Liver (tissue), 9 donors: ENCODE data around the gene PKHD1. TPM values are rescaled to one million over a fixed set of nuclear protein-coding genes. Genes with fewer than 3 reads are reported as not detected.

Experiments
- DNase-seq: peaks from one replicate; pipeline ENCODE4 v3.0.0-alpha.2; 2017; ENCODE audit warnings: low spot score
- H3K27ac ChIP-seq, 2 donors: one replicate each; pipeline ENCODE4 v1.7.0; 2013; ENCODE audit warnings: inconsistent platforms in 2 of 2, low read length in 2 of 2, control low read depth in 1 of 2, low read depth in 1 of 2, mild to moderate bottlenecking in 1 of 2
- H3K27me3 ChIP-seq, 4 donors: one replicate each; pipeline versions ENCODE4 v1.6.1 to v1.7.0; 2013; ENCODE audit warnings: low read length in 3 of 4, inconsistent platforms in 1 of 4, mild to moderate bottlenecking in 1 of 4, moderate library complexity in 1 of 4; ENCODE audit not compliant: control insufficient read depth in 4 of 4, insufficient read depth in 4 of 4
- H3K36me3 ChIP-seq, 4 donors: one replicate each; pipeline versions ENCODE4 v1.6.1 to v1.7.0; 2013; ENCODE audit warnings: low read length in 3 of 4, mild to moderate bottlenecking in 3 of 4, low read depth in 1 of 4, moderate library complexity in 1 of 4; ENCODE audit not compliant: control insufficient read depth in 4 of 4, insufficient read depth in 3 of 4
- H3K4me1 ChIP-seq, 4 donors: one replicate each; pipeline versions ENCODE4 v1.6.1 to v1.7.0; 2013; ENCODE audit warnings: low read length in 3 of 4, mild to moderate bottlenecking in 3 of 4, moderate library complexity in 1 of 4; ENCODE audit not compliant: control insufficient read depth in 4 of 4, insufficient read depth in 4 of 4
- H3K4me3 ChIP-seq, 3 donors: one replicate each; pipeline versions ENCODE4 v1.6.1 to v1.7.0; 2013; ENCODE audit warnings: low read length in 3 of 3, control low read depth in 1 of 3, low read depth in 1 of 3, mild to moderate bottlenecking in 1 of 3
- H3K9ac ChIP-seq, 2 donors: one replicate each; pipeline ENCODE4 v1.7.0; 2013; ENCODE audit warnings: low read length in 2 of 2, mild to moderate bottlenecking in 2 of 2, moderate library complexity in 2 of 2, control low read depth in 1 of 2, low read depth in 1 of 2
- H3K9me3 ChIP-seq, 4 donors: one replicate each; pipeline versions ENCODE4 v1.6.1 to v1.7.0; 2013; ENCODE audit warnings: low read length in 3 of 4; ENCODE audit not compliant: control insufficient read depth in 4 of 4
- EGR1 ChIP-seq, 2 donors: IDR thresholded peaks; 2 replicates each; pipeline ENCODE4 v1.6.1; 2016 to 2018; ENCODE audit warnings: antibody characterized with exemption in 2 of 2, low read depth in 2 of 2
- FOXA2 ChIP-seq: IDR thresholded peaks from 2 replicates; pipeline ENCODE4 v1.6.1; 2016; ENCODE audit warnings: antibody characterized with exemption
- GABPA ChIP-seq, 2 donors: IDR thresholded peaks in 1 of 2; conservative IDR thresholded peaks in 1 of 2; 2 replicates each; pipeline ENCODE4 v1.6.1; 2016; ENCODE audit warnings: antibody characterized with exemption in 2 of 2, mild to moderate bottlenecking in 1 of 2, moderate library complexity in 1 of 2
- HNF4A ChIP-seq, 2 donors: conservative IDR thresholded peaks; 2 replicates each; pipeline ENCODE4 v1.6.1; 2016; ENCODE audit warnings: antibody characterized with exemption in 2 of 2, mild to moderate bottlenecking in 2 of 2
- HNF4G ChIP-seq: IDR thresholded peaks from 2 replicates; pipeline ENCODE4 v1.6.1; 2016; ENCODE audit warnings: antibody characterized with exemption
- JUND ChIP-seq, 2 donors: IDR thresholded peaks; 2 replicates each; pipeline ENCODE4 v1.6.1; 2016; ENCODE audit warnings: antibody characterized with exemption in 2 of 2
- NR2F2 ChIP-seq: IDR thresholded peaks from 2 replicates; pipeline ENCODE4 v1.6.1; 2016; ENCODE audit warnings: antibody characterized with exemption
- RAD21 ChIP-seq, 2 donors: IDR thresholded peaks; 2 replicates each; pipeline ENCODE4 v1.6.1; 2016; ENCODE audit warnings: antibody characterized with exemption in 2 of 2, mild to moderate bottlenecking in 2 of 2
- RXRA ChIP-seq, 2 donors: IDR thresholded peaks; 2 replicates each; pipeline ENCODE4 v1.6.1; 2017 to 2018; ENCODE audit warnings: antibody characterized with exemption in 2 of 2, mild to moderate bottlenecking in 1 of 2
- SP1 ChIP-seq: IDR thresholded peaks from 2 replicates; pipeline ENCODE4 v1.6.1; 2018; ENCODE audit warnings: antibody characterized with exemption, mild to moderate bottlenecking
- TAF1 ChIP-seq: conservative IDR thresholded peaks from 2 replicates; pipeline ENCODE4 v1.6.1; 2016; ENCODE audit warnings: antibody characterized with exemption, mild to moderate bottlenecking
- YY1 ChIP-seq: IDR thresholded peaks from 2 replicates; pipeline ENCODE4 v1.6.1; 2016; ENCODE audit warnings: antibody characterized with exemption, mild to moderate bottlenecking
- WGBS: extraction: QIAGEN DNeasy Blood & Tissue Kit; methylation state at CpG from one replicate; pipeline ENCODE4 v1.1.7; 2013; 5-methylcytosine and 5-hydroxymethylcytosine counted together
- polyA plus RNA-seq, 2 donors: library from polyadenylated mRNA; stranded (reverse) in 1 of 2; unstranded in 1 of 2; fragments of 200-250 nt in 1 of 2; fragments of >200 nt in 1 of 2; fragmentation: Nextera tagmentation in 1 of 2; extraction: Ambion mirVana in 1 of 2; gene quantifications; one replicate each; pipeline versions ENCODE4 v1.2.1 to v1.2.3, GENCODE V29; 2013 to 2015
- total RNA-seq, 2 donors: library from RNA; depleted of rRNA; stranded (reverse); fragments of >200 nt; gene quantifications; one replicate each; pipeline ENCODE4 v1.2.3, GENCODE V29; 2014
- TF ChIP-seq, protein P1 (sequence below): IDR thresholded peaks from 2 replicates; pipeline ENCODE4 v1.6.1; 2016; ENCODE audit warnings: antibody characterized with exemption
- TF ChIP-seq, protein P2 (sequence below): IDR thresholded peaks from 2 replicates; pipeline ENCODE4 v1.6.1; 2016; ENCODE audit warnings: antibody characterized with exemption, mild to moderate bottlenecking
- TF ChIP-seq, protein P3 (sequence below): fragments of 150-350 bp; IDR thresholded peaks from 2 replicates; pipeline ENCODE4 v1.5.1; 2017; ENCODE audit warnings: improper control_type of control experiment, low read depth, low read length; ENCODE audit not compliant: missing input control
- TF ChIP-seq, protein P4 (sequence below): IDR thresholded peaks from 2 replicates; pipeline ENCODE4 v1.6.1; 2016; ENCODE audit warnings: antibody characterized with exemption
- TF ChIP-seq, protein P5 (sequence below): IDR thresholded peaks from 2 replicates; pipeline ENCODE4 v1.6.1; 2016; ENCODE audit warnings: antibody characterized with exemption
- donor health status: healthy.
- donor health status: healthy.
- donor health status: healthy.
- donor health status: healthy.
- donor health status: healthy.

The PKHD1 gene
- total and polyA plus RNA-seq, 4 donors, result 0.45 to 10.6 (median 3.2) TPM

DNA sequence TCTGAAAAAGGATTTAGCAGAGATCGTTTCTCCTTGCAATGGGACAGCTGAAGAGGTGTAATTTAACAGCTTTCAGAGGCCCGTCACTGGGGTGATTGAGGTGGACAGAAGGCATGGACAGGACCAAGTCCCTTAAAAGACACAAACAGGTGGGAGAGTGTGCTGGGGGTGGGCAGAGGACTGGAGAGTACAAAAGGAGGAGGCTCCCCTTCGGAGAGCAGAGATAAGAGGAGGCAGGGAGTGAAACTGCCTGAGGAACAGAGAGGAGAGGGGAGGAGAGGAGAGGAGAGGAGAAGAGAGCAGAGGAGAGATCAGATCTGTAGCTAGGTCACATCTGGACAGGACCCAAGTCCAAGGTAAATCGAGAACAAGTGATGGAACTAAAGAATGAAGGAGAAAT is 48.6 kb upstream of the PKHD1 start:
- WGBS, result 87% methylated on average over 4 of the region's 4 CpGs
- no peaks in the 10 kb centered on the region for H3K9me3 ChIP-seq
- no peak overlapping the region for H3K4me3 ChIP-seq

DNA sequence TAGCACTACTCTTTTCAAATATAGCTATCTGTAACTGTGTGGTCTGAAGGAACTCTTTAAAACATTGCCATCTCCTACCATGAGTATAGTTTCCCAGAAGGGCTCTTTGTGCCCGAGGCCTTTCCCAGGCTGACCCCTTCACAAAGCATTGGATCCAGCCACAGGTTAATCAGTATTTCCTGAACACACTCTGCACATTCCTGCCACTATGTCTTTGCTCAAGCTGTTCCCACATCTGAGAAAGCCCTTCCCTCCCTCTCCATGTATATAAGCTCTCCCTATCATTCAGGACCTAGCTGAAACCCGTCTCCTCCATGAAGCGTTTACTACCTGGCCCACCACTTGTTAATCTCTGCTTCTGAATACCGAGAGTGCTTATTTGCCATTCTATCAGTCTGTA is 47.8 kb upstream of the PKHD1 start:
- WGBS, result 93% methylated on average over 4 of the region's 4 CpGs
- DNase-seq, result no peak
- H3K9me3 ChIP-seq, result no peaks in the 10 kb centered on the region
- peaks cover 0 to 7% (median under 1%) of the 10 kb centered on the region in 4 donors for H3K4me1 ChIP-seq
- no peaks in the 10 kb centered on the region for H3K36me3 ChIP-seq
- no peak overlapping the region for H3K4me3 ChIP-seq
- no peaks in the 10 kb centered on the region for H3K27me3 ChIP-seq
- no peak overlapping the region for H3K9ac ChIP-seq
- H3K27ac ChIP-seq, result no peak overlapping the region
- TF ChIP-seq, protein P1, sequence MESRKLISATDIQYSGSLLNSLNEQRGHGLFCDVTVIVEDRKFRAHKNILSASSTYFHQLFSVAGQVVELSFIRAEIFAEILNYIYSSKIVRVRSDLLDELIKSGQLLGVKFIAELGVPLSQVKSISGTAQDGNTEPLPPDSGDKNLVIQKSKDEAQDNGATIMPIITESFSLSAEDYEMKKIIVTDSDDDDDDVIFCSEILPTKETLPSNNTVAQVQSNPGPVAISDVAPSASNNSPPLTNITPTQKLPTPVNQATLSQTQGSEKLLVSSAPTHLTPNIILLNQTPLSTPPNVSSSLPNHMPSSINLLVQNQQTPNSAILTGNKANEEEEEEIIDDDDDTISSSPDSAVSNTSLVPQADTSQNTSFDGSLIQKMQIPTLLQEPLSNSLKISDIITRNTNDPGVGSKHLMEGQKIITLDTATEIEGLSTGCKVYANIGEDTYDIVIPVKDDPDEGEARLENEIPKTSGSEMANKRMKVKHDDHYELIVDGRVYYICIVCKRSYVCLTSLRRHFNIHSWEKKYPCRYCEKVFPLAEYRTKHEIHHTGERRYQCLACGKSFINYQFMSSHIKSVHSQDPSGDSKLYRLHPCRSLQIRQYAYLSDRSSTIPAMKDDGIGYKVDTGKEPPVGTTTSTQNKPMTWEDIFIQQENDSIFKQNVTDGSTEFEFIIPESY, result no peak
- no peak for TF ChIP-seq RAD21 (IDR thresholded peaks at IDR 0.05)
- no peak for TF ChIP-seq TAF1
- no peak for TF ChIP-seq FOXA2
- TF ChIP-seq, protein P2, sequence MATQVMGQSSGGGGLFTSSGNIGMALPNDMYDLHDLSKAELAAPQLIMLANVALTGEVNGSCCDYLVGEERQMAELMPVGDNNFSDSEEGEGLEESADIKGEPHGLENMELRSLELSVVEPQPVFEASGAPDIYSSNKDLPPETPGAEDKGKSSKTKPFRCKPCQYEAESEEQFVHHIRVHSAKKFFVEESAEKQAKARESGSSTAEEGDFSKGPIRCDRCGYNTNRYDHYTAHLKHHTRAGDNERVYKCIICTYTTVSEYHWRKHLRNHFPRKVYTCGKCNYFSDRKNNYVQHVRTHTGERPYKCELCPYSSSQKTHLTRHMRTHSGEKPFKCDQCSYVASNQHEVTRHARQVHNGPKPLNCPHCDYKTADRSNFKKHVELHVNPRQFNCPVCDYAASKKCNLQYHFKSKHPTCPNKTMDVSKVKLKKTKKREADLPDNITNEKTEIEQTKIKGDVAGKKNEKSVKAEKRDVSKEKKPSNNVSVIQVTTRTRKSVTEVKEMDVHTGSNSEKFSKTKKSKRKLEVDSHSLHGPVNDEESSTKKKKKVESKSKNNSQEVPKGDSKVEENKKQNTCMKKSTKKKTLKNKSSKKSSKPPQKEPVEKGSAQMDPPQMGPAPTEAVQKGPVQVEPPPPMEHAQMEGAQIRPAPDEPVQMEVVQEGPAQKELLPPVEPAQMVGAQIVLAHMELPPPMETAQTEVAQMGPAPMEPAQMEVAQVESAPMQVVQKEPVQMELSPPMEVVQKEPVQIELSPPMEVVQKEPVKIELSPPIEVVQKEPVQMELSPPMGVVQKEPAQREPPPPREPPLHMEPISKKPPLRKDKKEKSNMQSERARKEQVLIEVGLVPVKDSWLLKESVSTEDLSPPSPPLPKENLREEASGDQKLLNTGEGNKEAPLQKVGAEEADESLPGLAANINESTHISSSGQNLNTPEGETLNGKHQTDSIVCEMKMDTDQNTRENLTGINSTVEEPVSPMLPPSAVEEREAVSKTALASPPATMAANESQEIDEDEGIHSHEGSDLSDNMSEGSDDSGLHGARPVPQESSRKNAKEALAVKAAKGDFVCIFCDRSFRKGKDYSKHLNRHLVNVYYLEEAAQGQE, result no peak
- no peak for TF ChIP-seq HNF4A (conservative IDR thresholded peaks at IDR 0.05)

More for the DNA sequence above, 48.6 kb upstream of the PKHD1 start:
- H3K36me3 ChIP-seq, result no peaks in the 10 kb centered on the region
- no peak overlapping the region for H3K9ac ChIP-seq
- H3K4me1 ChIP-seq, result peaks cover 0 to 7% (median under 1%) of the 10 kb centered on the region in 4 donors
- no peak for TF ChIP-seq JUND (IDR thresholded peaks at IDR 0.05)
- TF ChIP-seq, protein P3, sequence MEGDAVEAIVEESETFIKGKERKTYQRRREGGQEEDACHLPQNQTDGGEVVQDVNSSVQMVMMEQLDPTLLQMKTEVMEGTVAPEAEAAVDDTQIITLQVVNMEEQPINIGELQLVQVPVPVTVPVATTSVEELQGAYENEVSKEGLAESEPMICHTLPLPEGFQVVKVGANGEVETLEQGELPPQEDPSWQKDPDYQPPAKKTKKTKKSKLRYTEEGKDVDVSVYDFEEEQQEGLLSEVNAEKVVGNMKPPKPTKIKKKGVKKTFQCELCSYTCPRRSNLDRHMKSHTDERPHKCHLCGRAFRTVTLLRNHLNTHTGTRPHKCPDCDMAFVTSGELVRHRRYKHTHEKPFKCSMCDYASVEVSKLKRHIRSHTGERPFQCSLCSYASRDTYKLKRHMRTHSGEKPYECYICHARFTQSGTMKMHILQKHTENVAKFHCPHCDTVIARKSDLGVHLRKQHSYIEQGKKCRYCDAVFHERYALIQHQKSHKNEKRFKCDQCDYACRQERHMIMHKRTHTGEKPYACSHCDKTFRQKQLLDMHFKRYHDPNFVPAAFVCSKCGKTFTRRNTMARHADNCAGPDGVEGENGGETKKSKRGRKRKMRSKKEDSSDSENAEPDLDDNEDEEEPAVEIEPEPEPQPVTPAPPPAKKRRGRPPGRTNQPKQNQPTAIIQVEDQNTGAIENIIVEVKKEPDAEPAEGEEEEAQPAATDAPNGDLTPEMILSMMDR, result no peak
- no peak for TF ChIP-seq RXRA (IDR thresholded peaks at IDR 0.05)
- TF ChIP-seq SP1, result no peak
- no peak for TF ChIP-seq TAF1
- no peak for TF ChIP-seq HNF4G
- TF ChIP-seq EGR1 (IDR thresholded peaks at IDR 0.05; ENCODE audit: low read depth in 2 of 2), result no peak
- TF ChIP-seq GABPA (IDR thresholded peaks at IDR 0.05 in 1 of 2, conservative IDR thresholded peaks at IDR 0.05 in 1 of 2), result no peak
- TF ChIP-seq, protein P4, sequence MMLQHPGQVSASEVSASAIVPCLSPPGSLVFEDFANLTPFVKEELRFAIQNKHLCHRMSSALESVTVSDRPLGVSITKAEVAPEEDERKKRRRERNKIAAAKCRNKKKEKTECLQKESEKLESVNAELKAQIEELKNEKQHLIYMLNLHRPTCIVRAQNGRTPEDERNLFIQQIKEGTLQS, result no peak
- TF ChIP-seq, protein P1, result no peak
- TF ChIP-seq HNF4A (conservative IDR thresholded peaks at IDR 0.05), result no peak
- TF ChIP-seq, protein P5, sequence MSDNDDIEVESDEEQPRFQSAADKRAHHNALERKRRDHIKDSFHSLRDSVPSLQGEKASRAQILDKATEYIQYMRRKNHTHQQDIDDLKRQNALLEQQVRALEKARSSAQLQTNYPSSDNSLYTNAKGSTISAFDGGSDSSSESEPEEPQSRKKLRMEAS, result no peak
- no peak for TF ChIP-seq NR2F2
- TF ChIP-seq RAD21 (IDR thresholded peaks at IDR 0.05), result no peak
- no peak for TF ChIP-seq YY1
- TF ChIP-seq, protein P2, result no peak
- no peak overlapping the region for H3K27ac ChIP-seq
- DNase-seq, result no peak
- no peaks in the 10 kb centered on the region for H3K27me3 ChIP-seq
